HG03064 (cell line): ENCODE results near the gene AGFG2.
"Not testable (repeated sequence)": the region's sequence is repeated elsewhere in the genome, so short reads cannot be mapped to it uniquely, and the experiment has no call there.

Experiments used
- ATAC-seq: cut with Tn5 transposase; IDR thresholded peaks from one replicate; pipeline ENCODE4 v1.9.1; 2021; ENCODE audit warnings: low read depth; ENCODE audit not compliant: unreplicated experiment

The AGFG2 gene

DNA sequence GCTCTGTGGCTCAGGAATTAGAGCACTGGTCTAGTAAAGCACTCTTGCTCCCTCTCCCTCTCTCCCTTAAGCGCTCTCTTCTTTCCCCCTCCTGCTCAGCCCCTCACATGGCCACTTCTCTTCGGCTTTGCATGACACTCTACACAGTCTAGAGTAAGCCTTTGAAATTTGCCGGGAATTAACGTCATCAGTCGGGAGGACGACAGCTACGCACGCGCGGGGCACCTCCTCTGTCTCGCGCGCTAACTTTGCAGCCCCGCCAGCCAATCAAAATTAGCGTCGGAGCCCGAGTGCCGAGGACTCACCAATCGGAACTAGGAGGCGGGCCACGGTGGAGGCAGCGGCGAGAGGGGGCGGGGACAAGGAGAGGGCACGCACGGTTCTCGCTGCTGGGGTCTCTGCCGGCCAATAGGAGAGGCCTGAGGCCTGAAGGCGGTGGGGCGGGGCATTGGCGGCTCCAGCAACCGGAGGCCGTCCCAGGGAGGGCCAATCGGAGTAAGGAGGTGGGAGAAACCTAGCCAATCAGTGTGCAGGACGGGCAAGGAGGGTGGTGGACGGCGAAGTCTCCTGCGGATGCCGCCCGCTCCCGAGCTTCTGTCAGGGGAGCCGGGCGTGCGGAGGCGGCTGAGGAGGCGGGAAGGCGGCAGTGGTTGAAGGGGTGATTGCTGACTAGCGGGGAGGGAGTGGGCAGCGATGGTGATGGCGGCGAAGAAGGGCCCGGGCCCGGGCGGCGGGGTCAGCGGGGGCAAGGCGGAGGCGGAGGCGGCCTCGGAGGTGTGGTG lies at the start of gene AGFG2:
Gene AGFG2 (plus strand): TSS at position 550 of the 782 bp plus-strand sequence. CDS start 144 bp downstream, at position 694.
- peak; percentile 91 for ATAC-seq

DNA sequence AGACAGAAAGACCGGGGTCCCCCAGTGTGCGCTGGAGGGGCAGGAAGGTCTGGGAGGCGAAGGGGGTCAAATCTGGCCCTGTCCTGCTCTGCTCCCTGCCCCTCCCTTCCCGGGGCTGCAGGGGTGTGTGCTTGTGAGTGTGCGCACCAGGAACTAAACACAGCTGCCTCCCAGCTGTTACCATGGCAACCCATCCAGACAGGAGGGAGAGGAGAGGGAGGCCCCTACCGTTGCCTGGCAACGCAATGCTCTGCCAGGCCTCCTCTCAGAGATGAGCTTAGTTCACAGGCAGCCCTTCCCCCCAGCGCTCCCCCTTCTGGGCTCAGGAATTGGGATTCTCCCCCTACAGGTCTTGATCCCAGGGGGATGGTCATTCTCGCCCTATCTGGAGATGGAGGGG lies 49.2 kb upstream of the AGFG2 start:
- ATAC-seq = no peak

DNA sequence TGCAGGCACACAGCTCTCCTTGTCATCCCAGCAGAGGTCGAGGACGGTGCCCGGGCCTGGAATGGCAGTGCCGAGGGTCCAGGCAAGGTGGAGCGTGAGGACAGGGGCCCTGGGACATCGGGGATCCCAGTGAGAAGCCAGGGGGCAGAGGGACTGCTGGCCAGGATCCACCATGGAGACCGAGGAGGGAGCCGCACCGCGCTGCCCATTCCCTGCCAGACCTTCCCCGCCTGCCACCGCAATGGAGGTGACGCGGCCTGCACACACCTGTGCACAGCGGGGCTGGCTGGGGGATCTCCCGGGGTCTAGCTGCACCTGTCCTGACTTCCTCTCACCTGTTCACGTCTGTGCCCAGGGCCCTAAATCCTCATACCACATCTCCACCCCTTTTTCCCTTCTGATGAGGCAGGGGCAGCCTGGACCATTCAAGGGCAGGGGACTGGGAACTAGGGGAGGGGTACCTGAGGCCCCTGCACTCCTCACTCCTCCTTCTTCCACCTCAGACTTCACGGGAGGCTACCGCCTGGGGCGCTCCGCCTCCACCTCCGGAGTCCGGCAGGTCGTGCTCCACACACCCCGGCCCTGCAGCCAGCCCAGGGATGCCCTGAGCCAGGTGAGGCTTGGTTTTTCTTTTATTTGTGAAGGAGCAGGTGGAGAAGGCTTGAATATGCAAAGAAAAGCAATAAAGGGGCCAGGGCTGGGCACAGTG lies 48.4 kb upstream of the AGFG2 start:
- ATAC-seq = no peak

DNA sequence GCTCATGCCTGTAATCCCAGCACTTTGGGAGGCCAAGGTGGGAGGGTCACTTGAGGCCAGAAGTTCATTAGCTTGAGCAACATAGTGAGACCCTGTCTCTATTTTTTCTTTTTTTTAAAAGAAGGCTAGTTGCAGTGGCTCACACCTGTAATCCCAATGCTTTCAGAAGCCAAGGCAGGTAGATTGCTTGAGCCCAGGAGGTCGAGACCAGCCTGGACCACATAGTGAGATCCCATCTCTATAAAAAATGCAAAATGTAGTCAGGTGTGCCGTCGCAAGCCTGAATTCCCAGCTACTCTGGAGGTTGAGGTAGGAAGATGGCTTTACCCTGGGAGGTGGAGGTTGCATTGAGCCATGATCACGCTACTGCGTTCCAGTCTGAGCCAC lies 47.8 kb upstream of the AGFG2 start:
- no peak for ATAC-seq

GRCh38 chr7:100492738-100493475 lies 46.1 kb upstream of the AGFG2 start:
- ATAC-seq = no peak

- ATAC-seq = no peak
Measured at GRCh38 chr7:100493476-100494264, 45.3 kb upstream of the AGFG2 start.

DNA sequence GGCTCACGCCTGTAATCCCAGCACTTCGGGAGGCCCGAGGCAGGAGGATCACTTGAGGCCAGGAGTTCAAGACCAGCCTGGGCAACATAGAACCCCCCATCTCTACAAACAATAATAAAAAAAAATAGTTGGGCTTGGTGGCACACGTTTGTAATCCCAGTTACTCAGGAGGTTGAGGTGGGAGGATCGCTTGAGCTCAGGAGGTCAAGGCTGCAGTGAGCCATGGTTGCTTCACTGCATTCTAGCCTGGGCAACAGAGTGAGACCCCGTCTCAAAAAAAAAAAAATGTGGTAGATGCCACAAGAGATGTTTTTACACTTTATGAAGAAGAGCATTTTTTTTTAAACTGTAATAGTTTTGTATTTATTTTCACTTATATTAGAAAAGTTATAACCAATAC lies 42.5 kb upstream of the AGFG2 start:
- ATAC-seq = no peak

DNA sequence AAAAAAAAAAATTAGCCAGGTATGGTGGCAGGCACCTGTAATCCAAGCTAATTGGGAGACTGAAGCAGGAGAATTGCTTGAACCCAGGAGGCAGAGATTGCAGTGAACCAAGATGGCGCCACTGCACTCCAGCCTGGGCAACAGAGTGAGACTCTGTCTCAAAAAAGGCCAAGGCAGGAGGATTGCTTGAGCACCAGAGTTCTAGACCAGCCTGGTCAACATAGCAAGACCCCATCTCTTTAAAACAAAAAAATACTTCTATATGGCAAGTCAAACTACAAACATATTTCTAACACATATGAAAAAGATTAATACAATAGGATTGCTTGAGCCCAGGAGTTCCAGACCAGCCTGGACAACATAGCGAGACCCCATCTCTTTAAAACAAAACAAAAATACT lies 38.3 kb upstream of the AGFG2 start:
- ATAC-seq = not testable (repeated sequence)

GRCh38 chr7:100504031-100504430 lies 35.0 kb upstream of the AGFG2 start:
- ATAC-seq = not testable (repeated sequence)

DNA sequence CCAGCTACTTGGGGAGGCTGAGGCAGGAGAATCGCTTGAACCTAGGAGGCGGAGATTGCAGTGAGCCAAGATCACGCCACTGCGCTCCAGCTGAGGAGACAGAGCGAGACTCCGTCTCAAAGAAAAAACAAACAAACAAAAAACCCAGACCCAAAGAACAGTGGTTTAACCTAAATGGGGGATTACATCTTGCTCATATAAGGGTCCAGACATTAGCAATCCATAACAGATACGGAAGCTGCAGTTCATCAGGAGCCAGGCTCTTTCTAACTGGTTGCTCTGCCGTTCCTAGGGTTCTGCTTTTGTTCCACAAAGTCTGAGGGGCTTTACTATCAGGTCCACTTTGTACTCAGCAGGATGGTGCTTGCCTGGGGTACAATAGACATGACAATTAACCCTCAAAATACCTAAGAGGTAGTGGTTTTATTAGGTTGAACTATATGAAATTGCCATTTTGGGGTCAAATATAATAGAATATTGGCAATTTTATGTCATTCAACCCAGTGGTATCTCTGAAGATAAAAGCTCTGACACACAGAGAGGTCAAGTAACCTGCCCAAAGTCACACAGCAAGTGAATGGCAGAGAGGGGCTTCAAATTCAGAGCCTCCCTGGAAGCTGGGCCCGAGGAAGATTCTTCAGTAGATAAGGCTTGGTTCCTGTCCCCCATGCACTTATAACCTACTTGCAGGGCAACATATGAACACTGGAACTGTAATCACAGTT lies 34.0 kb upstream of the AGFG2 start:
- ATAC-seq = no peak

- no peak for ATAC-seq
Measured at GRCh38 chr7:100506356-100506923, 32.6 kb upstream of the AGFG2 start.

GRCh38 chr7:100509231-100509630 lies 29.8 kb upstream of the AGFG2 start:
- ATAC-seq = no peak

- no peak for ATAC-seq
Measured at GRCh38 chr7:100510437-100511239, 28.4 kb upstream of the AGFG2 start.

- no peak for ATAC-seq
Measured at GRCh38 chr7:100513212-100513810, 25.7 kb upstream of the AGFG2 start.

DNA sequence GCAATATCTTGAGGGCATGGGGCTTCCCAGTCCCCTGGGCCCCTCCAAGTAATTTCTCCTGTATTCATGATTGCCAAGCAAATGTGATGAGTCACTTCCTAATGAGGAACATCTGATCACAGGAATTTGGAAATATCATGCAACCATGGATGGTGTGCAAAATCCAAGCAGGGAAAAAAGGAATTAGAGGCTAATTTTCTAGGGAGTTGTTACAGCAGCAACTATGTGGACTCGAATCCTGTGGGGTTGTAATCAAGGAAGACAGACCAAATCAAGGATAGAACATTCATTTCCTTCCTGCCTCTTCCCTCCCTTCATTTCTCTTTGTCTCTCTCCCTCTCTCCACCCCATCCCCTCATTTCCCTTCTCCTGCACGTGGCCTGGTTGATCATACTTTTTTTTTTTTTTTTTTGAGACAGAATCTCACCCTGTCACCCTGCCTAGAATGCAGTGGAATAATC lies 23.9 kb upstream of the AGFG2 start:
- ATAC-seq = no peak

GRCh38 chr7:100516135-100516812 lies 22.7 kb upstream of the AGFG2 start:
- no peak for ATAC-seq

DNA sequence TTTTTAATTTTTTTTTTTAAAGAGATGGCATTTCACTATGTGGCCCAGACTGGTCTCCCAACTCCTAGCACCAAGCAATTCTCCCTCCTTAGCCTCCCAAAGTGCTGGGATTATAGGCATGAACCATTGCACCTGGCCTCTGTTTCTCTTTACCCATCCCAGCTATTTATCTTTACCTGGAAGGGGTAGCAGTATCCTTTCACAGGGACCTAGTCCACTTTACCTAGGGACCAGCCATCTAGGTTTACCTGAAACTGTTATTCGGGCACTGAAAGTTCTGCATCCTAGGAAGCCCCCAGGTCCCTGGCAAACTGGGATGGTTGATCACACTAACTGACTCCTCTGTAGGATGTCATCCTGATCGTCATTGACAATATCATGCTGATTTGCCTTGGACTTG lies 21.7 kb upstream of the AGFG2 start:
- ATAC-seq = no peak

GRCh38 chr7:100519580-100519979 lies 19.4 kb upstream of the AGFG2 start:
- no peak for ATAC-seq
